Type B pancreatic cell (in vitro differentiated cells): ENCODE data around the gene IMMT. TPM values are rescaled to one million over a fixed set of nuclear protein-coding genes. Genes with fewer than 3 reads are reported as not detected.
A peak's percentile ranks its signal among the peaks of the same experiment; 100 is the strongest.

Experiments
- DNase-seq: peaks from one replicate; pipeline ENCODE4 v3.0.0; 2021; ENCODE audit warnings: mixed read lengths; ENCODE audit not compliant: unreplicated experiment; ENCODE audit errors: extremely low spot score
- H3K27ac Mint-ChIP-seq: 2 replicates; pipeline ENCODE4 v1.8.0; 2021; ENCODE audit warnings: mild to moderate bottlenecking, mixed read lengths
- H3K27me3 Mint-ChIP-seq: 2 replicates; pipeline ENCODE4 v1.8.0; 2021; ENCODE audit warnings: mixed read lengths
- H3K36me3 Mint-ChIP-seq: 2 replicates; pipeline ENCODE4 v1.8.0; 2021; ENCODE audit warnings: mixed read lengths
- H3K4me1 Mint-ChIP-seq: one replicate; pipeline ENCODE4 v1.8.0; 2021; ENCODE audit warnings: mixed read lengths; ENCODE audit not compliant: unreplicated experiment
- H3K4me3 Mint-ChIP-seq: 2 replicates; pipeline ENCODE4 v1.8.0; 2021; ENCODE audit warnings: mild to moderate bottlenecking, mixed read lengths
- H3K9me3 Mint-ChIP-seq: 2 replicates; pipeline ENCODE4 v1.8.0; 2021; ENCODE audit warnings: mixed read lengths
- CTCF ChIP-seq: fragments of 200-600 bp; sonication (generic); conservative IDR thresholded peaks from 2 replicates; pipeline ENCODE4 v1.5.0; 2021; ENCODE audit warnings: antibody characterized with exemption, mild to moderate bottlenecking
- total RNA-seq: library from RNA; stranded (reverse); gene quantifications from 2 replicates; pipeline ENCODE4 v1.2.1, GENCODE V29; 2021; ENCODE audit warnings: low replicate concordance

Gene IMMT
- total RNA-seq, 1 donor from 2014 or later, result 108 TPM

GRCh38 chr2:86185517-86186212, 9.6 kb downstream of the IMMT start:
- DNase-seq, result no peak
- peak overlapping the region; percentile 37 for H3K27ac Mint-ChIP-seq

GRCh38 chr2:86176597-86176996, 18.7 kb downstream of the IMMT start:
- DNase-seq, result no peak
- Mint-ChIP-seq H3K9me3 (no peaks in the 10 kb centered on the region), H3K36me3 (peaks cover 25% of the 10 kb centered on the region), H3K27ac (peak overlapping the region; percentile 35), H3K4me3 (no peak overlapping the region), H3K4me1 (no peaks in the 10 kb centered on the region), H3K27me3 (no peaks in the 10 kb centered on the region)
- no peak for TF ChIP-seq CTCF

More at GRCh38 chr2:86185517-86186212, 9.6 kb downstream of the IMMT start:
- Mint-ChIP-seq H3K4me3 (no peak overlapping the region), H3K27me3 (no peaks in the 10 kb centered on the region), H3K4me1 (peaks cover 16% of the 10 kb centered on the region), H3K9me3 (no peaks in the 10 kb centered on the region), H3K36me3 (peaks cover 12% of the 10 kb centered on the region)
- TF ChIP-seq CTCF, result no peak

GRCh38 chr2:86175828-86176227, 19.4 kb downstream of the IMMT start:
- no peak for DNase-seq
- Mint-ChIP-seq H3K27ac (peak overlapping the region; percentile 35), H3K36me3 (peaks cover 25% of the 10 kb centered on the region), H3K27me3 (no peaks in the 10 kb centered on the region), H3K4me3 (no peak overlapping the region), H3K9me3 (no peaks in the 10 kb centered on the region), H3K4me1 (no peaks in the 10 kb centered on the region)
- no peak for TF ChIP-seq CTCF

GRCh38 chr2:86174445-86174844, 20.8 kb downstream of the IMMT start:
- H3K27ac Mint-ChIP-seq, result no peak overlapping the region
- H3K4me1 Mint-ChIP-seq, result no peaks in the 10 kb centered on the region
- H3K27me3 Mint-ChIP-seq, result no peaks in the 10 kb centered on the region
- DNase-seq, result no peak
- no peaks in the 10 kb centered on the region for H3K9me3 Mint-ChIP-seq
- no peak overlapping the region for H3K4me3 Mint-ChIP-seq
- peaks cover 22% of the 10 kb centered on the region for H3K36me3 Mint-ChIP-seq
- TF ChIP-seq CTCF, result no peak

- no peak overlapping the region for H3K4me3 Mint-ChIP-seq
- no peak for DNase-seq
- H3K36me3 Mint-ChIP-seq, result peaks cover 24% of the 10 kb centered on the region
- H3K4me1 Mint-ChIP-seq, result no peaks in the 10 kb centered on the region
- H3K27ac Mint-ChIP-seq, result no peak overlapping the region
- H3K9me3 Mint-ChIP-seq, result no peaks in the 10 kb centered on the region
- H3K27me3 Mint-ChIP-seq, result no peaks in the 10 kb centered on the region
- TF ChIP-seq CTCF, result no peak
Measured at GRCh38 chr2:86172610-86173009, 22.7 kb downstream of the IMMT start.
